Measurements from ENCODE around the gene PPP1R2. TPM values are rescaled to one million over a fixed set of nuclear protein-coding genes. Genes with fewer than 3 reads are reported as not detected.

The PPP1R2 gene
- total and polyA plus RNA-seq, 9 of the 15 experiments (the other 6 are each of a cell fraction or from before 2014, with no cell fraction given): 9.4 to 115 (median 40.3) TPM

GRCh38 chr3:195535293-195535692 lies 7.8 kb downstream of the PPP1R2 start:
- peaks cover 62% of the 10 kb centered on the region for H3K79me2 ChIP-seq (ENCODE audit: control insufficient read depth, insufficient read depth, low read length)
- WGBS (ENCODE audit: insufficient coverage, low coverage, missing lambda C conversion rate): 79% methylated on average over 5 of the region's 5 CpGs
- intact Hi-C loops (cut with micrococcal nuclease): no loop called here
- no peaks in the 10 kb centered on the region for H3K9me3 ChIP-seq (replicated peaks; ENCODE audit: control insufficient read depth, insufficient read depth, low read depth, low read length)
- H3K9ac ChIP-seq (ENCODE audit: insufficient read depth in 1 of 2, low read depth in 2 of 2, low read length in 2 of 2): no peak overlapping the region
- H3K9me1 ChIP-seq (ENCODE audit: control insufficient read depth, insufficient read depth, low read length): peaks cover 4% of the 10 kb centered on the region
- in situ Hi-C loops (cut with MboI): no loop called here
- DNase-seq (ENCODE audit: extremely low read depth in 1 of 4, low spot score in 3 of 4) (no peak), FAIRE-seq (no peak), ATAC-seq (no peak)
- POLR2A ChIA-PET: interaction anchor here (0.7 to 0.9 kb wide), 4 partner anchors 9 to 234 kb away, joined by 3 to 4 read pairs (median 3); no protein-coding TSS in a partner anchor
- TF ChIP-seq PYGO2 (tag; IDR thresholded peaks at IDR 0.05) (no peak), PTRF (tag; IDR thresholded peaks at IDR 0.05) (no peak), BRD4 (IDR thresholded peaks at IDR 0.05) (no peak), DNMT1 (IDR thresholded peaks at IDR 0.05) (no peak), LCOR (CRISPR knock-in tag; IDR thresholded peaks at IDR 0.05) (no peak), RHOXF2B (CRISPR knock-in tag; conservative IDR thresholded peaks at IDR 0.05) (no peak), COPS2 (conservative IDR thresholded peaks at IDR 0.05) (no peak), E2F6 (IDR thresholded peaks at IDR 0.05; ENCODE audit: borderline replicate concordance in 1 of 2, extremely low read depth in 1 of 2, insufficient read depth in 1 of 2, insufficient read length in 1 of 2, low read depth in 1 of 2, low read length in 1 of 2, poor library complexity in 1 of 2, severe bottlenecking in 1 of 2) (no peak)
- no peak overlapping the region for H3K4me3 ChIP-seq
- H2AFZ ChIP-seq (ENCODE audit: low read depth, low read length): no peak overlapping the region
- peaks cover 0 to 6% of the 10 kb centered on the region in 2 experiments; a peak in 4 of 5 replicates for H3K4me1 ChIP-seq (replicated peaks in 1 of 2; ENCODE audit: control insufficient read depth in 2 of 2, insufficient read depth in 2 of 2, low read length in 2 of 2)
- CTCF ChIA-PET (ENCODE audit: low intra/inter-chr PET ratio): no interaction called here
- H3K27ac ChIP-seq (ENCODE audit: extremely low read depth, low read depth, low read length): no peak overlapping the region
- H3K27me3 ChIP-seq (ENCODE audit: control insufficient read depth in 2 of 2, insufficient read depth in 2 of 2, low read length in 2 of 2): no peaks in the 10 kb centered on the region
- H3K4me2 ChIP-seq (ENCODE audit: insufficient read depth, low read length): no peak overlapping the region
- no peaks in the 10 kb centered on the region for H3K36me3 ChIP-seq (ENCODE audit: control insufficient read depth, insufficient read depth, low read length)
- peaks cover 10% of the 10 kb centered on the region for H4K20me1 ChIP-seq (replicated peaks; ENCODE audit: control insufficient read depth, insufficient read depth, low read length)
- no TSS peak for BruUV-seq (replicated peaks)

Measured in K562 (cell line).